Measurements from ENCODE around the gene TENM3.

TENM3 gene

DNA sequence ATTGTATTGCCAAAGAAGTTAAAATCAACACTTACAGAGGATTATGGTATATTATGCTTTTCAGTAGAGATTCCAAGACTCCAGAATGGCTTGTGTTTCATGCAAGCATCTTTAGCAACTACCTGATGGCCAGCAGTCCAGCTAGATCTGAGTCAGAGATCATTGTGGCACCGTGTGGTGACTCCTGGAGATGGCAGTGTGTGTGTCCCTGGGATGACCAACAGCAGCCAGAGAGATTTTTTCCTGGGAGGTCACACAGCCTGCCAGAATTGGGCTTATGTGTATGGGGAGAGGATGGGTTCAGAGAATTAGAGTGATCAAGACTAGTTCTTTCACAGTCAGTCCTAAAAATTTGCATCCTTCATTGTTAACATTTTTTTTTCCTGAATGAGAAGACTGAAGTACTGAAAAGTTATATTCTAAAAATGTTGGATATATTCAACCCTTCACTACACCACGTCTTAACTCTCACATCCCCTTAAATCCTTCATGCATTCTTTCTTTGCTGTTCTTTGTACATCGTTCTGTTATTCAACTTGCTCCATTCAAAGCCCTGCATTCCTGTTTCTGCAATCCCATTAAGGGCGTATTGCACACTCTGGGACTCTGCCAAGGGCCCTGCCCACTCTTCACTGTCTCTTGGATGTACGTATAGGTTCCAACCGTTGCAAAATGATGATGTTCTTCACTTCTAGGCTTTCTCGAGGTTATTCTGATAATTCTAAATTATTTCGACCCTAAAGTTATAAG, 12.4 kb downstream of the TENM3 start:
- no peak for DNase-seq

DNA sequence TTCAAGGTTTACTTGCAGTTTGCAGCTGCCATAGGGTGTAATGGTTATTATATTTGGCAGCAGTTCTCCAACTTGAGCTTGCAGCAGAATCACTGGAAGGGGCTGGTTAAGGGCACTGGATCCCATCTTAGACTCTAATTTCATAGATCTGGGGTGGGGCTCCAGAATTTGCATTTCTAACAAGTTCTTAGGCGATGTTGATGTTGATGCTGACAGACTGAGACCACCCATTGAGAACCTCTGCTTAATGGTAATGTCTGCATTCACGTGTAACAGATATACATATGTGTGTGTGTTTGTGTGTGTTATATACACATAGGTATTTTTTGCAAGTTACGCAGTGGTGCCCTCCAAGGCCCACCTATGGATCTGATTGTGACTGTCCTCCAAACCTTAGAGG, 13.8 kb downstream of the TENM3 start:
- no peak for DNase-seq

- no peak for DNase-seq
Measured at GRCh38 chr4:182257503-182257902, 14.3 kb downstream of the TENM3 start.

DNA sequence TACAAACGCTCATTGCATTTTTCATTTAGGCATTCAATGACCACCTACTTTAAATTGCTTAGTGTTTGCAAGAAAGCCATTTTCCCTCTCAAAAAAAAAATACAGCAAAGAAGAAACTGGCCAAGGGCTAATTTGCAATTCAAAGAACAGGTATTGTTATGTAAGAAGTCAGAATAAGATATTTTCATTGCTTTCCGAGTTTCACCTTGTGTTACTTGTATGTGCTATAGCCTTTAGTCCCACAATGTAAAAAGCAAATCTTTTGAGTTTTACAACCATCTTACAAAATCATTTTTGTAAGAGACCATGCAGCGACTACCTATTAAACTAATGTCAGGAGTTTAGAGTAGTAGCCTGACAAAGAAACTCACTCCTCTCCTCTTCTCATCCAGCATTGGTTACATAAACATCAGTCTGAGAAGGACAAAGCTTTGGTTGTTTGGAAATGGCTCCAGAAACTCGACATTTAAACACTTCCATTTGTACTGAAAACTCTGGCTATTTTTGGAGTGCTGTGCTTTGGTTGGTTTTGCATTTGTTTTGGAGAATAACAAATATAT, 15.3 kb downstream of the TENM3 start:
- DNase-seq: no peak

DNA sequence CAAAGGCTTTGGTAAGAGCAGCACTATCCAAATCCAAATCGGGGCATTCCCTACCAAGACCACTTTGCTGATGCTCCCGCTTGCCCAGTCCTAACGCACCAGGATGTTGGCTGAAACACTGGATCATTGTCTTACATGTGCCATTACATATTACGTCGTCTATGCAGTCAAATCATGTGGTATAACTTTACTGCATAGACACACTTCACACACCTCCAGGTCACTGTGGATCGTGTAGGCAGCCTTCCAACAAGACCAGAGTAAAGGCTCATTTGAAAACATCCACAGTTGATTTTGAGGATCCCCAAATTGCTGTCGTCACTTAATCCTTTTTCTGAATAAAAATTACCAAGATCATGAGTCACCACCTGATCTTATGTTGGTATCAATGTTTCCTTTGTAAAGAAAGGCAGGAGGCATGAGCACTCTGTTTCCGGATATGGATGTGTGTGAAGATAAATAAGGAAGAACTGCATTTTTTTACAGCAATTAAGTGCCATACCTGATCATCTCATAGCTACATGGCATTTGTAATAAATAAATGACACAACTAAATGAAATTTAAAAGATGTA, 18.5 kb downstream of the TENM3 start:
- no peak for DNase-seq

- DNase-seq: no peak
Measured at GRCh38 chr4:182263562-182263961, 20.4 kb downstream of the TENM3 start.

DNA sequence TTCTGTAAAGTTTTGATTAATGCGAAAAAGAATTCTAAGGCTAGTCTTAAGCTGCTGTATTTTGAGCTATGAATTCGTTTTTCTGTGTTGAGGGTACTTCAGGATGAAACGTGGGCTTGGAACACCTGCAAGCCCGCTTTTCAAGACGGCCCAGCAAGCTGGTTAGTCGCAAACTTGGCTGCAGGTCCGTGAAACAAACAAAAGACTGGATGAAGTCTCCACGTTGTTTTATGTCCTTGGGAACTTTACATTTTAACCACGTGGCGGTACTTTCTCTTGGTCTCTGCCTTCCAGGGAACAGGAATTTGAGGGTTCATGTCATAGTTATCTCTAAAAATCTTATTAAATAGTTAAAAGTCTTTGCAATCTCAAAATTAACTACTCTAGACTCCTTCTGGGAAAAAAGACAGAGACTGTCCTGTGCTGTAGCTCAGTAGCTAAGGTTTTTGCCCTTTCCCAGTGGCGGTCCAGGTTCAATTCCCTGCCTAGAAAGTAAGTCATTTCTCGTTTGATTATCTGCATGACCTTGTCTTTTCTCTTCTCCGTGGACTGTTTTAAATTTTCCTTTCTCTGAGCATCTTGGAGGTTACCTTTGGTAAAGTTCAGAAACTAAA, 21.0 kb downstream of the TENM3 start:
- DNase-seq: no peak

DNA sequence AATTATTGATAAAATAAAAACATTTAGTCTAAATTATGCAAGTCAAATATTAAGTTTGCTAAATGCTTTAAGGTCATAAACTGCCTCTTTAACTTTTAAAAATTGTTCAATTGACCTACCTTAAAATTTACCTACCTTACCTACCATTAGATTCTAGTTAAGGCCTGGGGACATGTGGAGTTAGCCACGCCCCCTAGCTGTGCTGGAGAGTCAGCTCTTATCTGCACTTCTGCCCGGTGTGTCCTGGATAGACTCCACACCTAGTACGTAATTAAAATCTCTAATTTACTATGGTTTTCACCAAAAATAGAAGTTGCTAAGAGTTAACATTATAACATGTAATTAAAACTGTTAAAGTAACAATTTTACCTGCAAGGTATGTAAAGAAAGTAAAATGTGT, 22.7 kb downstream of the TENM3 start:
- DNase-seq: no peak

GRCh38 chr4:182267048-182267447, 23.8 kb downstream of the TENM3 start:
- no peak for DNase-seq

DNA sequence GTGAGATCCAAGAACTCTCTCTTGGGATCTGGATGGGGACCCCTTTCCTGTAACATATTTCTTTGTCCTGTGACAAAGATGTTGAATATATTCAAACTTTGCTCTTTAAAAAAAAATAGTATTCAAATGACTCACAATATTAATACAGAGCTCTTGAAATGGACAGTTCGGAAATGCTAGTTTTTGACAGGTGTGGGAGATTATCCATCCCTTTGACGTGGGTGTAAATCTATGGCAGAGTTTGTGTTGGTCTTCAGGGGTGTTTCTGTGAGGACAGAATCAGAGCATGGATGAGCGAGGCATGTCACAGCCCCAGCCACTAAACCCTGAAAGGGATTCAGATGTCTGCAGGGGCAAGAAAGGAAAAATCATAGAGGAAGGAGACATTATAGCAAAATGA, 25.8 kb downstream of the TENM3 start:
- no peak for DNase-seq

DNA sequence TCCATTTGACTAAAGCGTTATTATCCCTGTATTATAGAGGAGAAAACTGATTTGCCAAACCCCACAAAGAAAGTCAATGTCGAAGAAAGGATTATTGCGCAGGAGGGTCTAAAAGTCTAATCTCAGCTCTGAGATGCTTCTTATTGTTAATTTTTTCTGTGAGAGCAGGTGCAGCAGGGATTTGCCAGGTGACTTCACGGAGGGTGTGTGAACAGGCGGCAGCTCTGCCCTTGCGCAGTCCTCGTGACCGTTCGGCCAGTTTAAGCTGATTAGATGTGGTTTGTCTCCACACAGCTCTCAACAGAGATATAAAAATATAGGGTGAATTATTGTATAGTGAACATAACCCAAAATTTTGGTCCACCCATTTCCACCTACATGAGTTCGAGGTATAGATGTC, 28.5 kb downstream of the TENM3 start:
- no peak for DNase-seq

- DNase-seq: no peak
Measured at GRCh38 chr4:182272151-182272550, 28.9 kb downstream of the TENM3 start.

DNA sequence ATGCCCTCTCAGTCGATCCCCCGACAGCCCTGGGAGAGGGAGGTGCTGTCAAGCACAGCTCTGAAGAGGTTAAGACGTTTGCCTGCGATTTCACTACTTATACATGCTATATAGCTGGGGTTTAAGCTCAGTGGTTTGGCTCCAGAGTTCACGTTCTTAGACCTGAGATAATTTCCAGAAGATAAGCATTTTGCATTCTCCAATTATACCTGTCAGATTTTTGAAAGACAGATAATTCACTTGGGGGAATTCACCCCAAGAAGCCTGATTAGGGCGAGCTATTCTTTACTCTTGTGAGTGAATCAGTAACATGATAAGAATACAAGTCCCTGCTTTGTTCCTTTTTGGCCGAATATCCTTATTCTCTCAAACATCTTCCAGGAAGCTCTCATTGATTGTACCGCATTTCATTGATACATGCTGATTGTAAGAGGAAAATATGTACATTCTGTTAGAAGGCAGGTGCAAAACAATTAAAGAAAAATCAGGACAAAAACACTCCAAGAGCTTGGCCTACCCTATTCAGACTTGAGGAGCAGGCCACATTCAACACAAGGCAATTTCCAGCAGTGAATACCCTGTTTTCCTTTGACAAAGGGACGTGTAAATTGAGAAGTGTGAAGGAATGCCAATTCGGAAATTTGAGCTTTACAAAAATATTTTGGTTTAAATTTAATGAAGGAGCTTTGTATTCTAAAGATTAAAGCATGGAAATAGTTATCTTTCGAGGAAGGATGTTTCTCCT, 30.2 kb downstream of the TENM3 start:
- DNase-seq: no peak

DNA sequence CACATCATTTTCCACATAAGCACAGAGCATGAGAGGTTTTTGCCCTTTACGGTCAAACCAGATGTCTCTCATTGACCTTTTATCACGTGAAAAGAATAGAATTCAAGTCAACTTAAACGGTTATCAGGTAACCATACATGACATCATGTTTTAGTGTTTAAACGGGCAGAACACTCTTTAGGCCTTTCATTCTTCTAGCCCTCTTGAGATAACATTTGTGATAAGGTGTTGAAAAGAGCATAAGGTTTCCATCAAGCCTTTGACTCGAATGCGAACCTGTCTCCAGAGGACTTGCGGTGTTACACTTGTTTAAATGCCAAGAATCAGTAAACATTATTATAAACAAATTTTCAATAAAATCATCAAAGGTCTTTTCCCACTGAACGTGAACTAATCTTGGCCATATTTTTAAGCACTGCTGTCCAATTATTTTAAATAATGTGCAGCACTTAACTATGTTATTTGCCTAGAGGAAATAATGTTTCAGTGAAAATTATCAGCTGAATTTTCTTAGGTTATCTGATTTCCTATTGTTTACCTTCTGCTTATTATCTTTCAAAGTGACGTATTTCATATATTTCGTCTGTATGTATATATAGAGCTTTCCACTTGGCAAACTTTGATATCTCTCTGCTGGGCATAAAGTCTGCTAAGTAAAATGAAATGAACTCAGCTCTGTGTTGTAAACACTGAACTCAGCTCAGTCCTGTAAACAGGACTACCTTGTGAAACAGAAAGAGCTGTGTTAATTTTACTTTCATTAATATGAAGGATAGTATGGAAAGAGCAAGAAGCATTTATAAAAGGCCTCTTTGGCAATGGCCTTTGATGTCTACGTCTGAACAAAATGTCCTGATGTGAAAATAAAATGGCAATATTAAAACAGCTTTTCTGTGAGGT, 33.3 kb downstream of the TENM3 start:
- DNase-seq: no peak

GRCh38 chr4:182277377-182277776, 34.2 kb downstream of the TENM3 start:
- DNase-seq: no peak

DNA sequence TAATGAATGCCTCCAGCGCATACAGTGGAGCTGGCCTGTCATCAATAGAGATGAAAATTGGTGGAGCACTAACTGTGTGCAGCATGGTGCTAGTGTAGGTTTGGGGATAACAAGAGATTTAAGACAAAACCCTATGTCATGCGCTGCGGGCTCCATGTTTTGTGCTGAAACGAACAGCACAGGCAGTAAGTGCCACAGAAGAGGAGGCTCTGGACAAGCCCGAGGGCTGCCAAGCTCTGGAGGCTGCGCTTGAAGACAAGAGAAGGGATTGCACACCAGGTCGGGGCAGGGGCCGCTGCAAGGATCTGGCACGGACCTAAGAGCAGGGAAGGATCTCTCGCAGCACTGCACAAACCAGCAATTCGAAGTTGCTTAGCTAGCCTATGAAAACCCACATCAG, 35.5 kb downstream of the TENM3 start:
- DNase-seq: no peak

GRCh38 chr4:182280436-182281111, 37.4 kb downstream of the TENM3 start:
- DNase-seq: no peak

GRCh38 chr4:182286035-182286434, 42.8 kb downstream of the TENM3 start:
- DNase-seq: no peak

GRCh38 chr4:182286931-182287330, 43.7 kb downstream of the TENM3 start:
- no peak for DNase-seq

DNA sequence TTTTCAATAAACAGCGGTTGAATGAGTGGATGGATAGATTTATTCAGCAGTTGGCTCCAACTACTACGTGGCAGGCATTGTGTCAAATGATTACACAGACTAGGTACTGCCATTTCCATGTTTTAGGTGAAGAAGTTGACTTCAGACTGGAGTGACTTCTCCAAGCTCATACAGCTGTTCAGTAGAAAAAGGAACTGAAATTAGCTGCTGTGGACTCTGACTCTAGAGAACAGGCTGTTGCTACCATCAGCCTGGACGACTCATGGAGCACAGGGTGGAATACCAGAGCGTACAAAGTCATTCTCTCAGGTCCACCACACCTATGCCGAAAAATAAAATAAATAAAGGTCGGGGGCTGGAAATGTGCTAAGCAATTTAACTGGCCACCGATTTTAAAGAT, 45.3 kb downstream of the TENM3 start:
- DNase-seq: no peak

- no peak for DNase-seq
Measured at GRCh38 chr4:182289809-182290208, 46.6 kb downstream of the TENM3 start.

DNA sequence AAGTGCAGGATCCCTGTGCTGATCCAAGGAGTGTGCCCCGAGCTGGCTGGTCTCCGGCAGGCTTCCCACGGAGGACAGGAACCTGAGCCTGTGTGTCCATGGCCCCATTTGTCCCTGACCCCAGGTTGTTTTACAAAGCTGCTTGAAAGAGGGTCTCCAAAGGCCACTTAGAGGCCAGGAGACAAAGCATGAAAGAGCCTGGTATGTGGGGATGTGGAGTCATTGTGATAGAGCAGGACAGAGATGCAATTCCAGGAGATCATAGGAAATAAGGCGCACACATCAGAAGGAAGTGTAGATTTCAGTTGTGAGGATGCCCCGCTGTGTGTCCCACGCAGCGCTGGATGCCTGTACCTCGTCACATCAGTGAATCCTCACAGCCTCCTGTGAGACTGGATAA, 48.0 kb downstream of the TENM3 start:
- no peak for DNase-seq
